ENCODE measurements around the gene GDNF. TPM values are rescaled to one million over a fixed set of nuclear protein-coding genes. Genes with fewer than 3 reads are reported as not detected.

GDNF gene
- total RNA-seq, 1 donor from 2014 or later, result 0.65 TPM

- DNase-seq (ENCODE audit: low read depth, low spot score), result no peak
- H3K36me3 Mint-ChIP-seq (ENCODE audit: low read depth), result peaks cover 11% of the 10 kb centered on the region
- no peak overlapping the region for H3K27ac Mint-ChIP-seq (ENCODE audit: unreplicated experiment)
- H3K4me3 Mint-ChIP-seq, result no peak overlapping the region
- H3K4me1 Mint-ChIP-seq, result peaks cover 8% of the 10 kb centered on the region
- no peaks in the 10 kb centered on the region for H3K27me3 Mint-ChIP-seq (ENCODE audit: low read depth)
- no peak for TF ChIP-seq CTCF (conservative IDR thresholded peaks at IDR 0.05)
- peaks cover 12% of the 10 kb centered on the region for H3K9me3 Mint-ChIP-seq
These were observed 67.6 kb downstream of the GDNF start for GRCh38 chr5:37772255-37772654.

GRCh38 chr5:37771731-37772130 is 68.1 kb downstream of the GDNF start:
- Mint-ChIP-seq H3K4me3 (no peak overlapping the region), H3K9me3 (peaks cover 12% of the 10 kb centered on the region), H3K27me3 (ENCODE audit: low read depth) (no peaks in the 10 kb centered on the region), H3K36me3 (ENCODE audit: low read depth) (peaks cover 11% of the 10 kb centered on the region), H3K27ac (ENCODE audit: unreplicated experiment) (no peak overlapping the region), H3K4me1 (peaks cover 8% of the 10 kb centered on the region)
- DNase-seq (ENCODE audit: low read depth, low spot score), result no peak
- TF ChIP-seq CTCF (conservative IDR thresholded peaks at IDR 0.05), result no peak

- H3K4me1 Mint-ChIP-seq, result peaks cover 8% of the 10 kb centered on the region
These were observed 68.6 kb downstream of the GDNF start for GRCh38 chr5:37771203-37771611.

GRCh38 chr5:37770786-37771185 is 69.1 kb downstream of the GDNF start:
- no peak for DNase-seq (ENCODE audit: low read depth, low spot score)
- peaks cover 9% of the 10 kb centered on the region for H3K36me3 Mint-ChIP-seq (ENCODE audit: low read depth)
- peaks cover 9% of the 10 kb centered on the region for H3K9me3 Mint-ChIP-seq
- no peak overlapping the region for H3K4me3 Mint-ChIP-seq
- H3K4me1 Mint-ChIP-seq, result peaks cover 8% of the 10 kb centered on the region
- H3K27me3 Mint-ChIP-seq (ENCODE audit: low read depth), result no peaks in the 10 kb centered on the region
- no peak for TF ChIP-seq CTCF (conservative IDR thresholded peaks at IDR 0.05)
- H3K27ac Mint-ChIP-seq (ENCODE audit: unreplicated experiment), result no peak overlapping the region

More at GRCh38 chr5:37771203-37771611, 68.6 kb downstream of the GDNF start:
- H3K4me3 Mint-ChIP-seq, result no peak overlapping the region
- no peak for DNase-seq (ENCODE audit: low read depth, low spot score)
- no peak overlapping the region for H3K27ac Mint-ChIP-seq (ENCODE audit: unreplicated experiment)
- H3K27me3 Mint-ChIP-seq (ENCODE audit: low read depth), result no peaks in the 10 kb centered on the region
- H3K9me3 Mint-ChIP-seq, result peaks cover 12% of the 10 kb centered on the region
- peaks cover 11% of the 10 kb centered on the region for H3K36me3 Mint-ChIP-seq (ENCODE audit: low read depth)
- no peak for TF ChIP-seq CTCF (conservative IDR thresholded peaks at IDR 0.05)

GRCh38 chr5:37769840-37770239 is 70.0 kb downstream of the GDNF start:
- peaks cover 8% of the 10 kb centered on the region for H3K4me1 Mint-ChIP-seq
- H3K4me3 Mint-ChIP-seq, result no peak overlapping the region
- H3K27me3 Mint-ChIP-seq (ENCODE audit: low read depth), result no peaks in the 10 kb centered on the region
- TF ChIP-seq CTCF (conservative IDR thresholded peaks at IDR 0.05), result no peak
- H3K27ac Mint-ChIP-seq (ENCODE audit: unreplicated experiment), result no peak overlapping the region
- H3K36me3 Mint-ChIP-seq (ENCODE audit: low read depth), result peaks cover 4% of the 10 kb centered on the region
- peaks cover 4% of the 10 kb centered on the region for H3K9me3 Mint-ChIP-seq
- no peak for DNase-seq (ENCODE audit: low read depth, low spot score)

- Mint-ChIP-seq H3K27ac (ENCODE audit: unreplicated experiment) (no peak overlapping the region), H3K9me3 (peaks cover 4% of the 10 kb centered on the region), H3K4me1 (peaks cover 8% of the 10 kb centered on the region), H3K27me3 (ENCODE audit: low read depth) (no peaks in the 10 kb centered on the region), H3K4me3 (no peak overlapping the region), H3K36me3 (ENCODE audit: low read depth) (peaks cover 4% of the 10 kb centered on the region)
- no peak for DNase-seq (ENCODE audit: low read depth, low spot score)
- TF ChIP-seq CTCF (conservative IDR thresholded peaks at IDR 0.05), result no peak
These were observed 70.7 kb downstream of the GDNF start for GRCh38 chr5:37769108-37769507.

Data from neural crest cell (in vitro differentiated cells).